HUDEP-2 (cell line): Measurements from ENCODE around the gene CACNA1C.
"Not testable (repeated sequence)": the region's sequence is repeated elsewhere in the genome, so short reads cannot be mapped to it uniquely, and the experiment has no call there.

Experiments
- DNase-seq, 76 experiments: peaks; one replicate each; lab custom pipeline; 2025; ENCODE audit not compliant: unreplicated experiment in 76 of 76; lab: John Stamatoyannopoulos, UW

Gene CACNA1C

DNA sequence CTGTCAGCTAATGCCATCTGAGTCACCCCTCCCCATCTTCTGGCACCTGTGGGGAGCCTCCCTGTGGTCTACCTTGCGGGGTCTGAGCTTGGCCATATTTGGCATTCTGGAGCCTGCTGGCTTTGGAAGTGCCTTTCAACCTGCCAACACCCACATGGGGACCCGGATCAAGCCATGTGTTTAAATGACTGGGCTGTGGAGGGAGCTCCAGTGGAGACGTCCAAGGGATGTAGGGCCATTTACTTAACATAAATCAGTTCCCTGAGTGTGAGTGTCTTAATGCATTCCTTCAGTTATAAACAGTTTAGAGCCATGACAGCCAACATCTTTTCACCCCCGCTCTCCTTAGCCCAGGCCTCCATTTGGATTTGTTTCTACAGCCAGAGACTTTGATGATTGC, 22.0 kb downstream of the CACNA1C start:
- DNase-seq, result no peak

DNA sequence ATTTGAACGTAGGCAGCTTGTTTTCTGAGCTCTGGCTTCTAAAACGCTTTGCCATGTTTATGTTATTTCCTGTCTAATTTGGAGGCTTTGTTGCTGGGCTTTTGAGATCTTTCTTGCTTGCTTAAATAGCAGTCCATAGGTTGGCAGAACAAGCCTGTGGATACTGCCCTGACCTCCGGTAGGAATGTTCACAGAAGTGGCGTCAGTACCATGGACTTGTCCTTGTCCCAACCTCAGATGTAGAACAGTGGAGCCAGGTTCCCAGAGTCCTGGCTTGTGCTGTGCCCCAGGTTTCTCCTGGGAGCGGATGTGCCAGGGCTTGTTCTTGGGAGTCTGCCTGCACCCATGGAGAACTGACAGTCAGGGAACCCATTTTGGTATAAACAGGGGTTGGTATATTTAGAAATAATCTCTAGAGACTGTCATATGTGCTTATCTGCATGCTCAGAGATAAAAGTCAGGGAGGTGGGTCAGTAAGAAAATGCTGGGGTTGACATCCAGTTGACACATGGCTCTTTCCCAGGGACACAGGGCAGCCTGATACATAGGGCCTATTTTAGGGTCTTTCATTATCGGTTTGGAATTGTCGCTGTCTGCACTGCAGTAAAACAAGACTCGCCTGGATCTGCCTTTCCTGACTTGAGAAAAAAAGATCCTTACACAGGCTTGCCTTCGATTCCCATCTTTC, 22.9 kb downstream of the CACNA1C start:
- no peak for DNase-seq

DNA sequence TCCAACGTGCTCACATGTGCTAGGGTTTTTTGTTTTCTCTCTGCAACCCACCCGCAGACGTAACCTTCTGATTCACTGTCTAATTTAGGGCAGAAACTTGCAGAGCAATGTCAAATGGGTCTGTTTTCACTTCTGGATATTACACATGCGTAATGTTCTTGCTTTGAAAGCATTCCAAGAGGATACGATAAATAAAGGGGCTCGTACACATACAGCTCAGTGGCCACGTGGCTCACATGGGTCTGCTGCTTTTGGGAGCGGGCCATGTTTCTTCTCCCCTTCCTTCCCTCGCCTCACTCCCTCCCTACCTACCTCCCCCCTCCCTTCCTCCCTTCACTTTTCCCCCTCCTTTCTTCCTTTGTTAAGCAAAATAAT, 23.4 kb downstream of the CACNA1C start:
- DNase-seq, result no peak

DNA sequence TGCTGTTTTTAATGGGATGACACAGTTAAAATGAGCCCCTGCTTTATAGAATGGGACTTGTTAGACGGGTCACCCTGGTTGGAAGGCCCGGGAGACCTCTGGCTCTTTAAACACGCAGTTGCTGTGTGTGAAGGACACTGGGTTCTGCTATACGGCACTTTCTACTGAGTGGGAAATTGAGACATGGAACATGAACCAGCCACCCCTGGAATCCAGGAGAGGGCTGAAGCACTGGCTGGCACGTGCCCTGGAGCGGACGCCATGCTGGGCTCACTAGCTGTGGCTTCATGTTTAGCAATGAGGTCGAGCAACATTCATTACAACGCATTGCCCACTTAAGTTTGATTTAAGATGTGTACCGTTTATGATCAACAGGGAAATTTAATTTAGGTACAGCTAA, 23.9 kb downstream of the CACNA1C start:
- no peak for DNase-seq

DNA sequence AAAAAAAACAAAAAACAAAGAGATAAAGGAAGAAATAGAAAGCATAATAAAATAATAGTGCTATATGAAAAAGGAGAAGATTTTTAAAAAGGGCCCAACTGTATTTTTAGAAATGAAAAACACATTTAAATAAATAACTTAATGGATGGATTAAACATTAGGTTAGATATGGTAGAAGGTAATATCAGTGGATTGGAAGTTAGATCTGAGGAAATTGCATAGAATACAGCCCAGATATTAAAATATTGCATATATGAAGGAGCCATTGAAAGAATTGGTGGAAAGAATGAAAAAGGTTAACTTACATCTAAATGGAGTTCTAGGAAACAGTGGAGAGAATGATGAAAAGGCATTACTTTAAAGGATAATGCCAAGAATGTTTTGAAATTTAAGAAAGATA, 27.8 kb downstream of the CACNA1C start:
- DNase-seq, result no peak

DNA sequence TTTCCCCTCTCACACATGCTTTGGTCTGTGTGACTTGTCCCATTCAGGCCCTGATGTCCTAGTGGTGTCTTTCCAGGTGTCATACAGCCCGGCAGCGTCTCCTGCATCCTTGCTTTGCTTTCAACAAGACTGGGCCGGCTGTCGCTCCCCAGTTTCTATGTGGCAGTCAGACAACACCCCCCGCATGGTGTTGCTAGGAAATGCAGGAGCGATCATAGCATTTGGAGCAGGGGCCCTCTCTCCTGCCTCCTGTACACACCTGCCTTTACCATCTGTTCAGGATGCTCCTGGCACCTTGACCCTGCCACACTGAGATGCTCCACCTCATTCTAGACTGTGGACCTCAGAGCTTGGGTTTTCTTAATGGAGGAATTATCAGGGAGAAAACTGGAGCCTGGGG, 29.5 kb downstream of the CACNA1C start:
- no peak for DNase-seq

DNA sequence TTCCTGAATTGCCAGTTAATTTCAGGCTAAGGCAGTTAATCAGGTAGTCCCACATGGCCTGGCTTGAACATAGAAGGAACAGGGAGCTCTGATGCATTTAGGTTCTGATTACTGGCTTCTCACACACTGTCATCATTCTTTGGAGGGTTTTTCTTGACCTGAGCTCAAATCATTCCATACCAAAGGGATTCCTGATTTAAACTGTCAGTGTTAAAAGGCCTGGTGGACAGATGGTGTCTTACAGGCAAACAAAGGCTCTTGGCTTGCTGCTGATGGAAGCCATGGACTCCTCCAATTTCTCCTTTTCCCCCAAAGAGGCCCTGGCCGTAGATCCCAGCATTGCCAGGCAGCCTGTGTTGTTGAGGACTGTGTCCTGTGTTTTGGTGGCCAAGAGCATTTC, 30.2 kb downstream of the CACNA1C start:
- DNase-seq, result no peak

DNA sequence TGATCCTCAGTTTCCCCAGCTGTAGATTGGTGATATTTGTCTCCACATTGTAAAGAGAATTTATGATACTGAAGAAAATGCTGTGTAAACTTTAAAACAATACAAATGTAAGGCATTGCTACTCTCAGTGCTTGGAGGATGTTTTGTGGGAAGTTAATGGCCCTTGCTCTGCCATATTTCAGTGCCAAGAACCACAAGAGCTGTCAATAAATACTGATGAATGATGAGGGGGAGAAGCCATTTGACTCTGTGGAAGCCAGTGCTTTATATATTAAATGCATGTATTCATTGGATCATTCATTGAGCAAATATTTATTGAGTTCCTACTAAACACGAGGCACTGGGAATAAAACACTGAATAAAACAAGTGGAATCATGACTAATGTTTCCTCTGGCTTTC, 30.8 kb downstream of the CACNA1C start:
- no peak for DNase-seq

DNA sequence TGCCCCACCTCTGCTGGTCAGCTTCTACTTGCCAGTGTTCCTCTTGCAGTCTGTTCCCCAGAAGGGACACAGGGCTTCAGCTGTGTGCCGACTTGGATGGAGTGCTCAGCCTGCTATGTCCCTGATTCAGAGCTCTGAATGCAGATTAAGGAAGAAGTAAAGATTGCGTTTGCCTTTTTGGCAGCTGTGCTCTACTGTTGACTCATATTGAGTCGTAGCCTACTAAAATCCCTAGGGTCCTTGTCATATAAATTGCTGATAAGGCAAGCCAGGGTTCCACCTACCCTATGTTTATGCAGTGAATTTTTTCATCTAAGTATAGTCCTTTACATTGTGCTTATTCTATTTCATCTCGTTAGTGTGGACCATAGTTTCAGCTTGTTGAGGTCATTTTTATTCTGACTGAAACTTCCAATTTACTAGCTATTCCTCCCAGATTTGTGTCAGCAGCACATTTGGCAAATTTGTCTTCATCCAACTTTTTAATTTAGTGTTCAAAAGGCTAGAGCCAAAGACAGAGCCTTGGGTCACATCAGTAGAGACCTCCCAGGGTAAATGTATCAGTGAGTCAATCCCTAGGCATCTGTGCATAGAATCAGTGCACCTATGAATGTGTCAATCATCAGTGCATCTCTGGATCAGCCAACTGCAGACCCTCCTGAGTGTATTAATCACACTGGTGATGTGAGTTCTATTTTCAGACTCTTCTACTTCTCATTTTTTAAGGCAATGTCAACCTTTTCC, 31.9 kb downstream of the CACNA1C start:
- no peak for DNase-seq

GRCh38 chr12:2092354-2092753, 39.6 kb downstream of the CACNA1C start:
- no peak for DNase-seq

GRCh38 chr12:2092890-2093289, 40.1 kb downstream of the CACNA1C start:
- no peak for DNase-seq

DNA sequence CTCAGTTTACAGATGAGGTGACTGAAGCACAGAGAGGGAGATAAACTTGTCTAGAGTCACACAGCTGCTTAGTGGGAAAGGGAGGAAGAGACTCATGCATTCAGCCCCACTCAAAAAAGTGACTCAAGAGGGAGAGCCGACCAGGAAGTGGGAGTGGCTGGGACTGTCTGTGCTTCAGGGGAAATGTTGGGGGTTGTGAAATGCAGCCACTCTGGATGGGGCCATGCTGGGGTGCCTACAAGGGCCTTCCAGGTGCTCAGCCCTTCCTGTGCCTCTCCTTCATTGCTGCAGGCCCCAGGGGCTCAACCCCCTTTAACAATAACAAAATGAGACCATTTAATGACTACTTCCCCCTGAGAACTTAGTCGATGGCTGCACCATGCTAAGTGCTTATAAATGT, 41.8 kb downstream of the CACNA1C start:
- no peak for DNase-seq

- DNase-seq, result no peak
These were observed 43.1 kb downstream of the CACNA1C start for GRCh38 chr12:2095878-2096277.

DNA sequence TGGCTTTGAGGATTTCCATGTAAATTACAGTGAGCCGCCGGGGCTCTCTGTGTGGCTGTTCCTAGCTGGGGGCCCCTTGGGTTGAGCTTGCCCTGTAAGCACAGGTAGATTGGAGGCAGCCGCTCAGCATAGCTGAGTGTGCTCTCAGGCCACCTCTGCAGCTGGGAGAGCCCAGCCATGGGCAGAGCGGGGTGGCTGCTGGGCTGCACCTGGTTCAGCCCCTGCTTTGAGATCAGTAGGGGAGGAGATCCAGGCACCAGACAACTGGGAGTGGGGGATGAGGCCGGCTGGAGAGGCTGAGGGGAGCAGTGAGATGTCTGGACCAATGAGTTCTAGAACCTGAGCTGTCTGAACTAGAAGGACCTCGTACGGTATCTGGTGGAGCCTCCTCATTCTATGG, 44.8 kb downstream of the CACNA1C start:
- DNase-seq, result no peak

GRCh38 chr12:2098852-2099251, 46.1 kb downstream of the CACNA1C start:
- no peak for DNase-seq

GRCh38 chr12:2099595-2099994, 46.8 kb downstream of the CACNA1C start:
- DNase-seq, result no peak

DNA sequence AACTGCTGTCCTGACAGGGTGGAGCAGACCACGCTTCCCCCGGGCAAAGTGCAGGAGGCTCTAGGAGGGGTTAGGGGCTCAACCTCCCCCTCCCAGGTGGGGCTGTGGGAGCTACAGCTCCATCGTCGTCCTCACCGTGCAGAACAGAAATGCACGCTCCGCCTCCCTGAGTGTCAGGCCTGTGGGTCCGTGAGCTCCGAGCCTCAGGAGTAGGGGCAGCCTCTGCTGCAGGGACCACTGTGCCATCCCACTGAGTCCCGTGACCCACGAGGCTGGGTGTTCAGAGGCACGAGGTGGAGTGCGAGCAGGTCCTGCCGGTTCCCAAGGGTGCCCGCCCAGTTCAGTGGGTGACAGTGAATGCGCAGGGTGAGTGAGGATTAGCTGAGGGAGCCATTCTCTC, 48.6 kb downstream of the CACNA1C start:
- no peak for DNase-seq

GRCh38 chr12:2101771-2102170, 49.0 kb downstream of the CACNA1C start:
- no peak for DNase-seq

DNA sequence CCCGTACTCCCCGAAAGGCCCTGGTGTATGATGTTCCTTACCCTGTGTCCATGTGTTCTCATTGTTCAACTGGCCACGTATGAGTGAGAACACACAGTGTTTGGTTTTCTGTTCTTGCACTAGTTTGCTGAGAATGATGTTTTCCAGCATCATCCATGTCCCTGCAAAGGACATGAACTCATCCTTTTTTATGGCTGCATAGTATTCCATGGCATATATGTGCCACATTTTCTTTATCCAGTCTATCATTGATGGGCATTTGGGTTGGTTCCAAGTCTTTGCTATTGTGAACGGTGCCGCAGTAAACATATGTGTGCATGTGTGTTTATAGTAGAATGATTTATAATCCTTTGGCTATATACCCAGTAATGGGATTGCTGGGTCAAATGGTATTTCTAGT, 49.9 kb downstream of the CACNA1C start:
- not testable (repeated sequence) for DNase-seq

DNA sequence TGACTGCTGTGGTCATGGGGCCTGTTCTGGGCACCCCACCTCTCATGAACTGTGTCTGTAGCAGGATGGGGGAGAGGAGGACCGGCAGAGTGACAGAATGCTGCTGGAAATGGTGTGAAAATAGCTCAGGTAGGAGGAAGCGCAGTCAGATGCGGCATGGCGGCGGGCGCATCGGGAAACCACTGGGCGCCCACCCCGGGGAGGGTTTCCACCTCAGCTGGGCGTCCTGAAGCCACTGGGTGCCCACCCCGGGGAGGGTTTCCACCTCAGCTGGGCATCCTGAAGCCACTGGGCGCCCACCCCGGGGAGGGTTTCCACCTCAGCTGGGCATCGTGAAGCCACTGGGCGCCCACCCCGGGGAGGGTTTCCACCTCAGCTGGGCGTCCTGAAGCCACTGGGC, 52.6 kb downstream of the CACNA1C start:
- DNase-seq, result not testable (repeated sequence)

DNA sequence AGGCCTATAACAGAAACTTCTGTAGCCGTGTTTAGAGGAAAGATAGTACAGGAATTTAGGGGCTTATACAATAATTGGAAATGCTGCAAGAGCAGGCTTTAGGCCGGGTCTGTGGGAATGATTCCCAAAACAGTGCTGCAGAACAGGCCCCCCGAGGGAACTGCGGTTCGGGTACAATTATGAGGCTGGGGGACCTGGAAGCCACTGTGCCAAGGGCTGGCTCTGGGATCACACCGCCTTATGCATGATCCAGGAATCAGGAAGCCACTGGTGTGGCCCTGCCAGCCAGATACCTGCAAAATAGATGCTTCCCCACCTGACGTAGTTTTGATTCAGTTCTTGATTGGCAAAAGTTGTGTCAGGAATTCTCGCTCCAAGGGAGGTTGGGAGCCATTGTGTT, 55.4 kb downstream of the CACNA1C start:
- DNase-seq, result no peak

DNA sequence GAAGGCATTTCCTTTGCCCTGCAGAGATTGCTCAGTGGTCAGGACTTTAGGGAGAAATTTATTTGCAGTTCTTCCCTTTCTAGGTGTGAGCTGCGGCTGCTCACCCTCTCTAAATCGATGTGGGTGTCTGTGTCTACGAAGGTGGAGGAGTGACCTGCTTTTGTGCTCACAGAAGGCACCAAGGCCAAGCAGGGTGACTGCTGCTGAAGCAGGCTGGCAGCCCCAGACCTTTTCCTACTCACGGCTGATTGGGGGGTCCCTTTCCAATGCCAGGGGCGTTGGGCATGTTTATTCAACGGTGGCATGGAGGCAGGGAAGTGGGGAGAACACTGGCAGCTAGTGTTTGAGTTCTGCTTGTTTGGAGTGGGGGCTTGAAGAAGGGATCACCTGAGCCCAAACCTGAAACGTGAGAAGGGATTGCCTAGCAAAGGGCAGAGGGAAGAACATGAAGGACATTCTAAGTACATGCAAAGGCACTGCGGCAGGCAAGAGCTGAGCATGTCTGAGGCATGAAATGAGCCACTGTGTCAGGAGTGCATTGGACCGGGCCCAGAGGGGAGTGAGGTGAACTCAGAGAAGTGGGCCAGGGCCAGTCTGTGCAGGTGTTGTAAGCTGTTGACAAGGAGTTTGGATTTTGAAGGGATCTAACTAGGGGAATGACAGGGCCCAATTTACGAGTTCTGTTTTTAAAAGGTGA, 56.3 kb downstream of the CACNA1C start:
- DNase-seq, result no peak
